Breast epithelium (tissue), 3 donors: ENCODE data around the gene WTIP.

Source experiments
- POLR2A ChIP-seq: fragments of 450-650 bp; IDR thresholded peaks from one replicate; pipeline ENCODE4 v1.6.1; 2016; ENCODE audit warnings: antibody characterized with exemption, mild to moderate bottlenecking, moderate library complexity
- POLR2AphosphoS5 ChIP-seq, 3 donors: sonication (generic); formaldehyde crosslinking; IDR thresholded peaks; one replicate each; pipeline ENCODE4 v1.6.1; 2017; ENCODE audit warnings: antibody characterized with exemption in 3 of 3
- TF ChIP-seq, protein P1 (sequence below), 3 donors: fragments of 450-650 bp; IDR thresholded peaks; one replicate each; pipeline ENCODE4 v1.5.1; 2016 to 2017; ENCODE audit warnings: antibody characterized with exemption in 3 of 3, mild to moderate bottlenecking in 3 of 3, moderate library complexity in 3 of 3

DNA sequence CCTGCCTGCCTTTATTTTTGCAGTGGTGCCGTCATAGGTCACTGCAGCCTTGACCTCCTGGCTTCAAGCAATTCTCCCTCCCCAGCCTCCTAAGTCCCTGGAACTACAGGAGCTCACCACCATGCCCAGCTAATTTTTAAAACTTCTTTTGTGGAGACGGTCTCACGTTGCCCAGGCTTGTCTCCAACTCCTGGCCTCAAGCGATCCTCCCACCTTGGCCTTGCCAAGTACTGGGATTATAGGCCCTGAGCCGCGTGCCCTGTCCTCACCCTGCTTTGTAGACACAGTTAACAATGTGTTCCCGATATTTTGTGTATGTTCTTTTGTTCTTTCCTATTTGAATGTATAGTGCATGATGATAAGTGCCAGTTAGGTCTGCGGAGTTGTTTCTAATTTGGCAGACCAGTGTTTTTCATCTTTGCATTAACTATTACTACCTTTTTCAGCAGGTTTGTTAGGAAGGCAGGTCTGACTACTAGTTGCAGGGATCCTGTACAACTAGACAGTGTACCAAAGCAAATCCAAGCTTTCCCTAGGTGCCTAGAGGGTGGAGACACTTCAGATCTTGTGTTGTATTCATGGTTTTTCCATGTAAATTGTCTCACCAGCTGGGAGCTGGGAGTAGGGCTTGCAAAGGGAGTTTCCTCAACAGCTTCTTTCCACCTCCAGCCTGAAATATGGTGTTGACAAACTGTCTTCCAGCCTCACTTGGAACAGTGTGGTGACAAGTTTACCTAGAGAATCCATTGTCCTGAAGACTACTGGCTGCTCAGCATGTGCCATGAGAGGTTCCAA, 9.5 kb upstream of the WTIP start:
- TF ChIP-seq, protein P1, sequence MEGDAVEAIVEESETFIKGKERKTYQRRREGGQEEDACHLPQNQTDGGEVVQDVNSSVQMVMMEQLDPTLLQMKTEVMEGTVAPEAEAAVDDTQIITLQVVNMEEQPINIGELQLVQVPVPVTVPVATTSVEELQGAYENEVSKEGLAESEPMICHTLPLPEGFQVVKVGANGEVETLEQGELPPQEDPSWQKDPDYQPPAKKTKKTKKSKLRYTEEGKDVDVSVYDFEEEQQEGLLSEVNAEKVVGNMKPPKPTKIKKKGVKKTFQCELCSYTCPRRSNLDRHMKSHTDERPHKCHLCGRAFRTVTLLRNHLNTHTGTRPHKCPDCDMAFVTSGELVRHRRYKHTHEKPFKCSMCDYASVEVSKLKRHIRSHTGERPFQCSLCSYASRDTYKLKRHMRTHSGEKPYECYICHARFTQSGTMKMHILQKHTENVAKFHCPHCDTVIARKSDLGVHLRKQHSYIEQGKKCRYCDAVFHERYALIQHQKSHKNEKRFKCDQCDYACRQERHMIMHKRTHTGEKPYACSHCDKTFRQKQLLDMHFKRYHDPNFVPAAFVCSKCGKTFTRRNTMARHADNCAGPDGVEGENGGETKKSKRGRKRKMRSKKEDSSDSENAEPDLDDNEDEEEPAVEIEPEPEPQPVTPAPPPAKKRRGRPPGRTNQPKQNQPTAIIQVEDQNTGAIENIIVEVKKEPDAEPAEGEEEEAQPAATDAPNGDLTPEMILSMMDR (IDR thresholded peaks at IDR 0.05), result no peak
- TF ChIP-seq POLR2A (no peak), POLR2AphosphoS5 (IDR thresholded peaks at IDR 0.05) (no peak)
